Activated T-helper 9 cell treated with anti-CD3 and anti-CD28 coated beads, Interleukin-2, amount 50 U/mL, for 16 hours (primary cell): ENCODE data around the gene DGLUCY.
"Not testable (repeated sequence)": the region's sequence is repeated elsewhere in the genome, so short reads cannot be mapped to it uniquely, and the experiment has no call there.

ENCODE experiments used
- DNase-seq: peaks from one replicate; pipeline ENCODE4 v3.0.0-alpha.2; 2020; ENCODE audit warnings: low read depth

The DGLUCY gene, protein sequence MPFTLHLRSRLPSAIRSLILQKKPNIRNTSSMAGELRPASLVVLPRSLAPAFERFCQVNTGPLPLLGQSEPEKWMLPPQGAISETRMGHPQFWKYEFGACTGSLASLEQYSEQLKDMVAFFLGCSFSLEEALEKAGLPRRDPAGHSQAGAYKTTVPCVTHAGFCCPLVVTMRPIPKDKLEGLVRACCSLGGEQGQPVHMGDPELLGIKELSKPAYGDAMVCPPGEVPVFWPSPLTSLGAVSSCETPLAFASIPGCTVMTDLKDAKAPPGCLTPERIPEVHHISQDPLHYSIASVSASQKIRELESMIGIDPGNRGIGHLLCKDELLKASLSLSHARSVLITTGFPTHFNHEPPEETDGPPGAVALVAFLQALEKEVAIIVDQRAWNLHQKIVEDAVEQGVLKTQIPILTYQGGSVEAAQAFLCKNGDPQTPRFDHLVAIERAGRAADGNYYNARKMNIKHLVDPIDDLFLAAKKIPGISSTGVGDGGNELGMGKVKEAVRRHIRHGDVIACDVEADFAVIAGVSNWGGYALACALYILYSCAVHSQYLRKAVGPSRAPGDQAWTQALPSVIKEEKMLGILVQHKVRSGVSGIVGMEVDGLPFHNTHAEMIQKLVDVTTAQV

DNA sequence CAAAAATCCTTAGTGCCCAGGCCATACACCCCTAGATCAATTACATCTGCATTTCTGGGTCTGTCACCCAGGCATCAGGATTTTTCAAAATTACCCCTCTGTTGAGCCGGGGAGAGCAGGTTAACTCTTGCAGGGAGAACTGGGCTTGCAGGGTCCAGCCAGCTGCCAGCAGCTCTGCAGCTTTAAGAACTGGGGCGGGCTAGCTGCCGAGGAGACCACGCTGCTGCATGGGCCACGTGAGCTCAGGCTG lies at the start of gene DGLUCY:
Gene DGLUCY (plus strand): TSS at position 245 of the 250 bp plus-strand sequence. CDS start 46,222 bp downstream, outside the sequence.
- no peak for DNase-seq

DNA sequence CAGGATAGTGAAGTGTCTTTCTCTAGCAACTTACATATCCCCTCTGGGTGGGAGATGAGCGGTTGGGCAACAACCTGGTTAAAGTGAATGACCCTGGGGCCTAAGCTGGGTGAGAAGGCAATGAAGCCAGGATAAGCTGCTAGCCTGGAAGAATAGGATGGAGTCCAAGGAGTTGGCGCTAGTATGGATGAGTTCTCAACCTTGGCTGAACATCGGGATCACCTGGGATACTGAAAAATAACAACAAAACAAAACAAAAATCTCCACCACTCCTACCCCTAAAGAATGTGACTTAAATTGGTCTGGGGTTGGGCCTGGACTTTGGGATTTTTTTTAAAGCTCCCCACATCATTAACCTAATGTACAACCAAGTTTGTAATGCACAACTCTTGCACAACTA lies 48.6 kb upstream of the DGLUCY start:
- DNase-seq, result no peak

DNA sequence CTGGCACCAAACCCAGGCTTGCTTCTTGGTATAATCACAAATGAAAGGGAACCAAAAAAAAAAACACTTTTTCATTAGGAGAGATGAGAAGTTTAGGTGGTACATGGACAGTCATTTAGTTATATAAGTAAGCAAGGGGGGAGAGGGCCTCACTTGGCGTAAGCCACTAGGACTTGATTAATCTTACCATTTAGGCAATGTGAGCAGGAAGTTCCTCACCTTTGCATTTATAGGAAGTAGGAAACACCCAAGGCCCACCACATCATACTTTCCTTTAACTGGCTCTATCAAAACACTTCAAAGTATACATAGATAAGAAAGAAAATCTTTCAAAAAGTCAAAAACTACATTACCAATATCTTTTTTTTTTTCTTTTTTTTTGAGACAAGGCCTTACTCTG lies 46.7 kb upstream of the DGLUCY start:
- no peak for DNase-seq

DNA sequence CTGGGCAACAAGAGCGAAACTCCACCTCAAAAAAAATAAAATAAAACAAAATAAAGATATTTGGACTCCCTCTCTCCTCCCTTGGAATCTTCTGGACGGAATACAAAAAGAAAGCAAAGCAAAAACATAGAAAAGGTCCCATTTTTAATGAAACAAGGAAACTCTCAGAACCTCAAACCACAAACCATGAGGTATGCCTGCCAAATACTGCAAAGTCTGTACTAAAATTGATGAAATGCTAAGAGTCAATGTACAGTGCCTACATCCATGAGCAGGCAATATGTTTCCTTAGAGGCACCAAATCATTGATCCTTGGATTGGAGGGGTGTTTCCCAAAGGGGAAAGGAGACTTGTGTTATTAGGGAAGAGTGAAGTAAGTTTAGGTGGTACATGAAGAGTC lies 45.2 kb upstream of the DGLUCY start:
- no peak for DNase-seq

DNA sequence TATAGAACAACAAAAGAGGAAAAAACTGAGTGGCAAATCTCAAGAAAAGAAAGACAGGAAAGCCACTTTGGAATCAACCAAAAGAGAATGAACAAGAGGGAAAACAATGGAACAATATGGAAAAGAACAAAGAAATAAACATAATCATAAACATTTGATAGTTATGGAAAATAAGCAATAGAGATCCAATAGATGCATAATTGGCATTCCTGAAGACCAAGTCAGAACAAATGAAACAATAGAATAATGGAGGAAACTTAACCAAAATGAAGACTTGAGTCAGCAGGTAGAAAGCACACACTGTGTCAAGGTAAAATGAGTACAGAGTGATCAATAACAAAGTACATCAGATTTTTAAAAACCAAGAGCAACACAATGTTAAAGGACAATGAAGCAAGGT lies 43.3 kb upstream of the DGLUCY start:
- no peak for DNase-seq

DNA sequence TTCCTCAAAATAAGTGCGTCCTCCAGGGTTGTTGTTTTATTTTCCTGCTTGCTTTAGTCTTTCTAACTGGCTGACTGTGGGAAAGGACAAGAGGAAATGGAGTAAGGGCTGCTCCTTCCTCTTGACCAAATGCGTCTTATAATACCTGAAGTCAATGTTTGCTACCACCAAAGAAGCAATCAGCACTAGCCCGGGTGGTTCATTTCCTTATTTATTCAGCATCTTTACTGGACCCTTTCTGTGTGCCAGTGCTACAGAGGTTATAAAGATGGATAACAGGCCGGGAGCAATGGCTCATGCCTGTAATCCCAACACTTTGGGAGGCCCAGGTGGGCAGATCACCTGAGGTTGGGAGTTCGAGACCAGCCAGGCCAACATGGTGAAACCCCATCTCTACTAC lies 38.3 kb upstream of the DGLUCY start:
- DNase-seq, result no peak

DNA sequence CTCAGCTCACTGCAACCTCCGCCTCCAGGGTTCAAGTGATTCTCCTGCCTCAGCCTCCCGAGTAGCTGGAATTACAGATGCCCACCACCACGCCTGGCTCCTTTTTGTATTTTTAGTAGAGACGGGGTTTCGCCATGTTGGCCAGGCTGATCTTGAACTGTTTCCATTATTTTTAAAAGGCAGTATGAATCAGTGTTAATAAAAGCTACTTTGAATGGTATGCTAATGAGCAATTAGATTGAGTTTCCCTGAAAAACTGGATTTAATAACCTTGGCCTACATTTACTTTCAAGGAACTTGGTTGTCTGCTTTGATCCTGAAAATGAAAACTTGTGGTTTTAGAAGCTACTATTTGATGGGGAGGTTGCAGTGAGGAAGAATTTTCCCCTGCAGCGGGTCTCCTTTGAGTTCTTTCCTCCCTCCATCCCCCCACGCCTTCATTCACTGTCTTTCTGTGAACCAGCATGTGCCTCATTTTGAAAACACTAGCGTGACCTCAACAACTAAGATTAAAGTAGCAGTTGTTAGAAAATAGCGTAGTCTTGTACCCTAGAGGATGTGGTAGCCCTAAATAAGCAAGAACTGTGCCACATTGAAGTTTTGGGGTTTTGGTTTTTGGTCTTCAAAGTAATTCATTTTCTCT lies 35.7 kb upstream of the DGLUCY start:
- peak; percentile 33 for DNase-seq

DNA sequence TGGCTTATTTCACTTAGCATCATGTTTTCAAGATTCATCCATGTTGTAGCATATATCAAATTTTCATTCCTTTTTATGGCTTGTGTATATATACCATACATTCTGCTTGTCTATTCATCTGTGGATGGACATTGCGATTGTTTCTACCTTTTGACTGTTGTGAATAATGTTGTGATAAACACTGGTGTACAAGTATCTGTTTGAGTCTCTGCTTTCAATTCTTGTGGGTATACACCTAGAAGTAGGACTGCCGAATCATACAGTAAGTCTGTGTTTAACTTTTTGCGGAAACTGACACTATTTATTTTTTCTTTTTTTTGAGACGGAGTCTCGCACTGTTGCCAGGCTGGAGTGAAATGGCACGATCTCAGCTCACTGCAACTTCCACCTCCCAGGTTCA lies 33.8 kb upstream of the DGLUCY start:
- no peak for DNase-seq

DNA sequence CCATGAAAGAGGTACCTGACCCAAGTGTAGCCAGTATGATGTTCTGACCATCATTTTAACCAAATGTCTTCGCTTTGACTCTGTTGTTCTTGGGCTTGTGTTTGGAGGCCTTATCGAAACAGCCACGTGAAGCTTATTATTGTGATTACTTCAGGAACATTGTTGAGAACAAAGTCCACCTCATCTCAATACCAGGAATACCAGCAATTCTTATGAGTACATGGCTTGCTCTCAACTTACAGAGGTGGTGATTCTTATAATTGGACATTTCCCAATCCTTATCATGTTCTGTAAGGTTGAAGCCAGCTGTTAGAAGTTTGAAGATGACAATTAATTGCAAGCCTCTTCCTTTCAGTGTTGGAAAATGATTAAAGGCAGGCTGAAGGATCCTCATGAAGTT lies 31.6 kb upstream of the DGLUCY start:
- DNase-seq, result no peak

DNA sequence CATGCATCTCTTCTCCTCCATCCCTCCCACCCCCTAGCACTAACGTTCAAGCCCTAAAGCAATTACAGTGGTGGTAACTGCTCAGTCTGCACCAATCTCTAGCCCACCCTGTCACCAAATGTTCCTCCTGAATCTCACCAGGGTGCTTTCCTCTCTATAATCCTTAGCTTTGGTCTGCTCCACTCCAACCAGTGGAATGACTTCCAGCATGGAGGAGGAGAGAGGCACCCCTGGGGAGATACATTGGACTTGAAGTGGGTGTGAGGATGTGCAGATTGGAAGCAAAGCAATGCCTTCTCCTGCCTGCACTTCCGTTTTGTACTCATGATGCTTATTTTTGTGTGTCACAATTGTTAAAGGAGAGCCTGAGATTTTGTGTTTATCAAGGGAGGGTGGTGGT lies 29.4 kb upstream of the DGLUCY start:
- DNase-seq, result no peak

DNA sequence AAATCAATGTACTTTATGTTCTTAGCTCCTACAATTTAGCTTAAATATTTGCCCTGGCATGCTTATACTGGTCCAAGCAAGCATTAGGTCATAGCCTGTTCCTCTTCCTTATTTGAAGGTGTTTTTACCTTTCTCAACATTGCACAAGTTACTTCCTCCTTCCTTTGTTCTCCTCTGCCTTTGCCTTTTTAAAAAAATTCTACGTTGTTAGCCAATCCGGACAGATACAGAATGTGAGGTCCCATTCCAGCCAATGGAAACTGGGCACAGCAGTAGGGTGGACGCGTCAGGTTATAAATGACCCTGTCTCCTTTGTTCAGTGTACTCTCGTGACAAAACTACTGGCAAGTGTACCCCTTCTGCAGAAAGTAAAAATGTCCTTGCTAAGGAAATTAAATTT lies 26.4 kb upstream of the DGLUCY start:
- not testable (repeated sequence) for DNase-seq

DNA sequence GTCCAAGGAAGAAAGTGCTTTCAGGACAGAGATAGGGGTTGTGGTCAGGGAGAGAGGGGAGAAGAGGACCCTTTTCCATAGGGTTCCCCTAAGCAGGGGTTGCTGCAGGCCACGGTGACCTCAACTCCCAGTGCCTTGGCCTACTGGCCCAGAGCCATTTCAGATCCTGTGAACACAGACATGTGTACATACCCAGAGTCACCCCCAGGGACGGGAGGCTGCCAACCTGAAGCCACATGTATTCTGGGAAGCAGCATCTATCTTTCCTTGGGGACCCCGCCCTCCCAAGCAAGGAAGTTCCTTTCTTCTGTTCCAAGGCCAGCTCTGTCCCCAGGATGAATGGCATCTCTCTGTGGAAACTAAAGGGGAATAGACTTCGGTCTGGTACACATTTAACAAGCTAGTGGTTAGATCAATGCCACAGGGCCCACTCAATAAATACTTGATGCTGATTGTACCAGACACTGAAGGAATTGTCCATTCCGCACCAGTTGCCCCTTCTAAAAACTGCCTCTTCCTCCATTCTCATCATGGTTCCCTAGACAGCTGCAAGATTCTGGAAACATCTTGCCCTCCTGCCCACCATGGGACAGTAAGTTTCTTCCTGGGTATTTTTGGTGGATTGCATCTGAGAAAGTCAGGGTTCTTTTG lies 25.2 kb upstream of the DGLUCY start:
- no peak for DNase-seq

DNA sequence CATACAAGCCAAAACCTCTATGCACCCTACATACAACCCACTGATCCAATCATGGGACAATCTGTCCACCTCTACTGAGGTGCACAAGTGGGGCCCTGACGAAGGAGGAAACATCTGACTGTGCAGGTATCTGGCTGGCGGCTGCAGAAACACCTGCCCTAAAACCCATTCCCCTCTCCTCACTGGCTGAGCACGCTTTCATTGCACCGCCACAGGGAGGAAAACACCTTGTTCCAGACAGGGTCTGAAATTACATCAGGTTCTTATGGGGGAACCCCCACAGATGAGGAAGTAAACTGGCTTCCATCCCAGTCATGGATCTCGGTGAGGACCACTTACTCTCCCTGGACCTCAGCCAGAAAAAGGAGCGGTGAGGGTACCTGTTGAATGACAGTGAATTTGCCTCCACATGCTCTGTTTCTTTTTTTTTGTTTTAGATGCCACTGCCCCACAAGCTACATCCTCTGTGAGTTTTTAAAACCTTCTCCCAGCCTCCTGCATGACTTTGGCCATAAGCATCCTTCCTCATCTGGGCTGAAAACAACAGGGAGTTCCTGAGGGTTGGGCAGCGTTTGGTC lies 23.8 kb upstream of the DGLUCY start:
- no peak for DNase-seq

DNA sequence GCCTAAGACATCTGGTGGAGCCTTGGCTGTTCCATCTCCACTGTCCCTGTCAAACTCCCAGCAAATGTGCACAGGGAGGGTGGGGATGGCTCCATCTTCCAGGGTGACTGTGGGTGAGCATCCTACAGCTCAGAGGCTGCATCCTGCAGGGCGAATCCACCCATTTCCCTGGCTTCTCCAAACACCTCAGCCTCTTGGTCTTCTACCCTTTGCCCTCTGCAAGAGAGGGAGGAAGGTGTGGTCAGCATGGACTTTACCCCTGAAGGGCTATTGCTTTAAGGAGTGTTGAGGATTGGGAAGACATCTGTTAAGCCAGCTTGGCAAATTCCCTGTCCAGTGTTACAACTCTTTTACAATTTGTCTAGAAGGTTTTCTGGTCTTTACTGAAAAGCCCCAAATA lies 23.1 kb upstream of the DGLUCY start:
- DNase-seq, result no peak

DNA sequence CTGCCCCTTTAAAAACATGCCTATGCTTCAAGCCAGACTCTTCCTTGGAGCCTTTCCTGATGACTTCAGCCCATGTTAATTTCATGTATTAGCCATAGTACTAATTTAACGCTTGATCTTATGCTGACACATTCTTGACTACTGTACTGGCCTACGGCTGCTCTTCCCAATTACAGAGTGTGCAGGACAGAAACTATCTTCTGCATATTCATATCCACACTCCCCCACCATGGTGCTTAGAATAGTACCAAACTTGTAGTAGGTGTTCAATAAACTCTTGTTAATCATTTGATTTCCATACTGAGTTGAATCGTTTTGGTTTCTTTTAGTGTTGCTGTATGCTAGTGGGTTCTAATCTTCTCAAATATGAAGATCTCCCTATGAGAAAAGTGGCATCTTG lies 21.8 kb upstream of the DGLUCY start:
- no peak for DNase-seq

DNA sequence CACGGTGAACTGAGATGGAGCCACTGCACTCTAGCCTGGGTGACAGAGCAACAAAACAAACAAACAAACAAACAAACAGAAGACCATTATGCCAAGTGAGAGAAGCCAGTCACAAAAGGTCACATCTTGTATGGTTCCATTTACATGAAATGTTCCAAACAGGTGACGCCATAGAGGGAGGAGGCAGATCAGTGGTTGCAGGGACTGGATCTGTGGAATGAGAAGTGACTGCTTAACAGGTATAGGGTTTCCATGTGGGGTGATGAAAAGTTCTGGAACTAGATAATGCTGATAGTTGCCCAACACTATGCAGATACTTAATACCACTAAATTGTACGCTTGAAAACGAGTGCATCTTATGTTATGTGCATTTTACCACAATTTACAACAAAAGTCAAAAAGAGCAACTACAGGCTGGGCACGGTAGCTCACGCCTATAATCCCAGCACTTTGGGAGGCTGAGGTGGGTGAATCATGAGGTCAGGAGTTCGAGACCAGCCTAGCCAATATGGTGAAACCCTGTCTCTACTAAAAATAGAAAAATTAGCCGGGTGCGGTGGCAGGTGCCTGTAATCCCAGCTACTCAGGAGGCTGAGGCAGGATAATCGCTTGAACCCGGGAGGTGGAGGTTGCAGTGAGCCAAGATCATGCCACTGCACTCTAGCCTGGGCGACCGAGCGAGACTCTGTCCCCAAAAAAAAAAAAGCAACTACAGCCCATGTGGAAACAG lies 20.0 kb upstream of the DGLUCY start:
- DNase-seq, result not testable (repeated sequence)

DNA sequence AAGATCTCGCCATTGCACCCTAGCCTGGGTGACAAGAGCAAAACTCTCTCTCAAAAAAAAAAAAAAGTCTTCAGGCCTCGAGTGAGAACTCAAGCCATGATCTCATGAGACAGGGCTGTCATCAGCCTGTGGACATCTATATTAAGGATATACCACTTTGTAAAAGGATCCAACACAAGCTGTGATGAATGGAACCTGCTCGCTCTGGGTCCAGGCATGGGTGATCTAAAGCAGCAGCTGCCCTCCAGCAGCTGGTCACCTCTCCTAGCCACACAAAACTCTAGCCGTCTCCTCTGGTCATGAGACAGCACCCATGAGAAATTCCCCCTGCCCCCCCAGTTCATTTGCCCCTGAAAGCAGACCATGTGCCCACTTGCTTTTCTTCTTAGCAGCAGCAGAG lies 19.1 kb upstream of the DGLUCY start:
- no peak for DNase-seq

DNA sequence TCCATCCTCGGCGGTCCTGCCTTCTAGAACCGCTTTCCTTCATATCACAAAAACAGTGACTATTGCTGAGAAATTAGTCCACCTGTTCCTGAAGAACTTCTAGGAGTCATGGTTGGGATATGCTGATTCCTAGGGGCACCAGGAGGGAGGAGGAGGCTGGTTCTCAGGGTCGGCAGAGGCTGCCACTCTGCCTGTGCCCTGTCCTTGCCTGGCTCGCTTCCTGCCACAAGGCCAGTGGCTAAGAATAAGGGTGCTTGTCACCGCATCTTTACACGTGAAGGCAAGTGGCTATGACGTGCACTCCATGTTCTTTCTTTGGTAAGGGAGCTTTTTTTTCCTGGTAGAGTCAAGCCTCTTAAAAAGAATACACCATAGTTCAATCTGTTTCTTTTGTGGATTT lies 18.7 kb upstream of the DGLUCY start:
- DNase-seq, result no peak

DNA sequence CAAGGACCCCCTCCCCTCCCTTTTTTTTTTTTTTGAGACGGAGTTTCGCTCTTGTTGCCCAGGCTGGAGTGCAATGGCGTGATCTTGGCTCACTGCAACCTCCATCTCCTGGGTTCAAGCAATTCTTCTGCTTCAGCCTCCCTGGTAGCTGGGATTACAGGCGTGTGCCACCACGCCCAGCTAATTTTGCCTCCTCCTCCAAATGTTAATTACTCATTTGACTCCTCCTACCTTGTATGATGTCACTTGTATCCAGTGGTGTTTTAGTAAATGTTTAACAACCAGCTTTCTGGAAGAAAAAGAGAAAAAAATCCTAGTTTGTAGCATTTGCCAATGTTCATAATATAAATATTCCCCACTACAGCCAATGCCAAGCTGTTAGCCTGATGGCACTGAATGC lies 16.2 kb upstream of the DGLUCY start:
- not testable (repeated sequence) for DNase-seq

DNA sequence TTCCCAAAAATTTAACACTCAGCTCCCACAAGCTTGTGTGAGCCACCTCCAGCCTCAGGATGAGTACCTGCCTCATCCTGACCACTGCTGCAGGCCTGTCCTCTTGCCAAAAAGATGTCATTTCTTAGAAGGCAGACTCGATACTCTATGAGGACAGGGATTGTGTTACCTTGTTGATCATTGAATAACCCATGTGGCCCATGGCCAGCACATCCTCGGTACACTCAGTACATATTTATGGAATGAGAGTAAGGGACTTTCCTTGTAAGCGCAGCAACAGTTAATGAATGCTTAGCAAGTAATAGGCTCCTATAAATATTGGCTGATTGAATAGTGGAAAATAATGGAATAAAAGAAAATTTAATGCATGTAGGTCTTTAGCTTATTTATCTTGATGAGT lies 15.3 kb upstream of the DGLUCY start:
- DNase-seq, result no peak

DNA sequence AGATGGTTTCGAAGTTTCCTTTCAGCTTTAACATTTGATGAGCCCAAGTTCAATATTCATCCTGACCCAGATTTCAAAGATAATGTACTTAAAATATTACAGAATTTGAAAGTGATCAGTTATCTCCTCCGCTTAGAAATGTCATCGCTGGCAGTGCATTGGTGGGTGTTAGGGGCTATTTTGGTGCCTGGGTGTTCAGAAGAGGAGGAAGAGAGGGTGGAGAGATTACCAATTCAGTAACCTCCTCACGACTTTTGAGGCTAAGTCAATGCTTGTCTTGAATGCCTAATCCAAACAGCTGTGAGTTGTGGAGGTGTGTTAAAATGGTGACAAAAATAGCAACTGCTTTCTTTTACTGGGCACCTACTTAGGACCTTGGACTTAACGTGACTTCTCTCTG lies 13.8 kb upstream of the DGLUCY start:
- no peak for DNase-seq

DNA sequence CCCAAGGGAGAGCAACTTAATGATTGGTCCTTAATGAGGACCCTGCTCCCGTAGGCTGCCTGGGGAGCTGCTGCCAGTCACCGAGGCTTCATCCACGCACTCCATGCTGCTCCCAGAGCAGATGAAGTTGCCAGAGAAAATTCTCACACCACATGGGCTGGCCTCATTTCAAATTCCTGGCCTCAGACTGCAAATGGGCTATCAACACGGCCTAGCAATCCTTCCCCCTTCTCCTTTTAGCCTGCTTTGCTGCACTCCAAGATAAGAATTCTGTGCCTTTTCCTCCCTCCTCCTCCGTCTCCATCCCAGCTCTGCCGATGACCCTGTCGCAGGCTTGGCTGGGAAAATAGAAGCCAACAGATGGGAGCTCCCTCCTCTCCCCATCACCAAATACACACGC lies 10.8 kb upstream of the DGLUCY start:
- no peak for DNase-seq
